Activated T-helper 1 cell treated with anti-CD3 and anti-CD28 coated beads, Interleukin-12 subunit alpha, Interleukin-12 subunit beta, Interleukin-2, Interleukin-4 antibody, amounts not matched to agents 30 ng/mL and 10 ng/mL and 1 ng/mL, durations not matched to agents 14 hours and 24 hours and 36 hours (primary cell): ENCODE results near the gene ZNF710. TPM values are rescaled to one million over a fixed set of nuclear protein-coding genes. Genes with fewer than 3 reads are reported as not detected.

ENCODE experiments used
- DNase-seq: peaks from one replicate; pipeline ENCODE4 v3.0.0; 2021; ENCODE audit warnings: low spot score
- H3K27ac Mint-ChIP-seq: one replicate; pipeline ENCODE4 v1.8.0; 2021; ENCODE audit warnings: mild to moderate bottlenecking, mixed read lengths
- H3K27me3 Mint-ChIP-seq: one replicate; pipeline ENCODE4 v1.8.0; 2022; ENCODE audit warnings: mild to moderate bottlenecking, moderate library complexity, mixed read lengths; ENCODE audit not compliant: insufficient read depth
- H3K36me3 Mint-ChIP-seq: one replicate; pipeline ENCODE4 v1.8.0; 2021; ENCODE audit warnings: low read depth, mixed read lengths
- H3K4me1 Mint-ChIP-seq: one replicate; pipeline ENCODE4 v1.8.0; 2021; ENCODE audit warnings: low read depth, mixed read lengths
- H3K4me3 Mint-ChIP-seq: one replicate; pipeline ENCODE4 v1.8.0; 2021; ENCODE audit warnings: mild to moderate bottlenecking, moderate library complexity, mixed read lengths
- H3K9me3 Mint-ChIP-seq: one replicate; pipeline ENCODE4 v1.8.0; 2021; ENCODE audit warnings: mixed read lengths
- intact Hi-C: fragments of 100-400 bp; cut with micrococcal nuclease; formaldehyde crosslinking; loops from one replicate; pipeline ENCODE4 v1.15.1; 2024
- total RNA-seq: library from RNA; stranded (reverse); gene quantifications from 2 replicates; pipeline ENCODE4 v1.2.3, GENCODE V29; 2022

ZNF710 gene
- total RNA-seq, 1 donor from 2014 or later: 23.1 TPM

- DNase-seq: no peak
- peaks cover 4% of the 10 kb centered on the region for H3K4me1 Mint-ChIP-seq
- no peaks in the 10 kb centered on the region for H3K9me3 Mint-ChIP-seq
- no peak overlapping the region for H3K27ac Mint-ChIP-seq
- intact Hi-C loops: loop anchor here (1.0 kb wide), 3 partner anchors 189 to 347 kb away; no protein-coding TSS in a partner anchor
- H3K27me3 Mint-ChIP-seq: no peaks in the 10 kb centered on the region
- no peak overlapping the region for H3K4me3 Mint-ChIP-seq
- H3K36me3 Mint-ChIP-seq: peaks cover 47% of the 10 kb centered on the region
Observed at GRCh38 chr15:90087454-90088154, 86.5 kb downstream of the ZNF710 start.

GRCh38 chr15:90090226-90090848 is 89.2 kb downstream of the ZNF710 start:
- H3K27ac Mint-ChIP-seq: no peak overlapping the region
- H3K4me1 Mint-ChIP-seq: peaks cover 17% of the 10 kb centered on the region
- no peak for DNase-seq
- H3K27me3 Mint-ChIP-seq: no peaks in the 10 kb centered on the region
- peaks cover 45% of the 10 kb centered on the region for H3K36me3 Mint-ChIP-seq
- H3K4me3 Mint-ChIP-seq: no peak overlapping the region
- intact Hi-C loops: no loop called here
- H3K9me3 Mint-ChIP-seq: no peaks in the 10 kb centered on the region

- peak overlapping the region; percentile 7 for H3K27ac Mint-ChIP-seq
- H3K36me3 Mint-ChIP-seq: peaks cover 48% of the 10 kb centered on the region
- H3K27me3 Mint-ChIP-seq: no peaks in the 10 kb centered on the region
- intact Hi-C loops: no loop called here
- DNase-seq: no peak
- no peak overlapping the region for H3K4me3 Mint-ChIP-seq
- peaks cover 26% of the 10 kb centered on the region for H3K4me1 Mint-ChIP-seq
- peaks cover 4% of the 10 kb centered on the region for H3K9me3 Mint-ChIP-seq
Observed at GRCh38 chr15:90091156-90091931, 90.2 kb downstream of the ZNF710 start.

- intact Hi-C loops: loop anchor here (5.0 kb wide), 1 partner anchor 343 kb away; the partner anchor contains the start of gene MESP1
- peaks cover 27% of the 10 kb centered on the region for H3K36me3 Mint-ChIP-seq
Observed at GRCh38 chr15:90095521-90095959, 94.4 kb downstream of the ZNF710 start.

GRCh38 chr15:90097475-90097874 is 96.4 kb downstream of the ZNF710 start:
- Mint-ChIP-seq H3K27me3 (no peaks in the 10 kb centered on the region), H3K4me1 (peaks cover 74% of the 10 kb centered on the region), H3K9me3 (peaks cover 4% of the 10 kb centered on the region), H3K36me3 (peaks cover 23% of the 10 kb centered on the region), H3K4me3 (peak overlapping the region; percentile 70), H3K27ac (peak overlapping the region; percentile 93)
- intact Hi-C loops: loop anchor here (1.0 to 5.0 kb wide), 9 partner anchors 11 to 345 kb away; partner anchors contain the start of genes MESP1, NGRN and ZNF710
- peak; percentile 75 for DNase-seq

More at GRCh38 chr15:90095521-90095959, 94.4 kb downstream of the ZNF710 start:
- Mint-ChIP-seq H3K9me3 (peaks cover 4% of the 10 kb centered on the region), H3K4me3 (peak overlapping the region; percentile 71), H3K27me3 (no peaks in the 10 kb centered on the region), H3K4me1 (peaks cover 64% of the 10 kb centered on the region), H3K27ac (peak overlapping the region; percentile 85)
- no peak for DNase-seq

GRCh38 chr15:90099072-90099867 is 98.1 kb downstream of the ZNF710 start:
- intact Hi-C loops: loop anchor here (5.0 kb wide), 1 partner anchor 347 kb away; the partner anchor contains the start of gene MESP1
- Mint-ChIP-seq H3K27me3 (no peaks in the 10 kb centered on the region), H3K27ac (peak overlapping the region; percentile 94), H3K4me3 (peak overlapping the region; percentile 89), H3K4me1 (peaks cover 79% of the 10 kb centered on the region), H3K36me3 (peaks cover 20% of the 10 kb centered on the region), H3K9me3 (peaks cover 4% of the 10 kb centered on the region)
- no peak for DNase-seq

GRCh38 chr15:90099868-90100831 is 99.0 kb downstream of the ZNF710 start:
- no peak for DNase-seq
- H3K27me3 Mint-ChIP-seq: peaks cover 3% of the 10 kb centered on the region
- H3K9me3 Mint-ChIP-seq: peaks cover 4% of the 10 kb centered on the region
- H3K4me1 Mint-ChIP-seq: peaks cover 71% of the 10 kb centered on the region
- peak overlapping the region; percentile 89 for H3K4me3 Mint-ChIP-seq
- peaks cover 19% of the 10 kb centered on the region for H3K36me3 Mint-ChIP-seq
- H3K27ac Mint-ChIP-seq: peak overlapping the region; percentile 94
- intact Hi-C loops: loop anchor here (2.0 to 10.0 kb wide), 4 partner anchors 133 to 1755 kb away; partner anchors contain the start of genes CIB1, HDDC3, MESP1 and SLCO3A1

- intact Hi-C loops: loop anchor here (2.0 to 10.0 kb wide), 3 partner anchors 131 to 1753 kb away; partner anchors contain the start of genes CIB1, HDDC3 and SLCO3A1
- Mint-ChIP-seq H3K4me3 (peak overlapping the region; percentile 89), H3K36me3 (peaks cover 11% of the 10 kb centered on the region), H3K27me3 (peaks cover 4% of the 10 kb centered on the region), H3K27ac (peak overlapping the region; percentile 94), H3K9me3 (no peaks in the 10 kb centered on the region), H3K4me1 (peaks cover 60% of the 10 kb centered on the region)
- DNase-seq: no peak
Observed at GRCh38 chr15:90101130-90101968, 100.2 kb downstream of the ZNF710 start.

- Mint-ChIP-seq H3K27me3 (peaks cover 12% of the 10 kb centered on the region), H3K27ac (peak within 1 kb of the TSS; percentile 94), H3K9me3 (no peaks in the 10 kb centered on the region), H3K4me1 (peaks cover 52% of the 10 kb centered on the region), H3K36me3 (peaks cover 10% of the 10 kb centered on the region), H3K4me3 (peak within 1 kb of the TSS; percentile 89)
- intact Hi-C loops: loop anchor here (1.0 to 10.0 kb wide), 7 partner anchors 41 to 1753 kb away; partner anchors contain the start of genes CIB1, HDDC3, NGRN and SLCO3A1
- DNase-seq: peak; percentile 72
Observed at GRCh38 chr15:90101969-90102890, 101.1 kb downstream of the ZNF710 start, which contains the start of gene IDH2. Gene IDH2, minus strand, starts transcription at chr15:90102468. Its CDS starts 78 bp downstream, at chr15:90102390.
